GM18870 (cell line): ENCODE results near the gene IRS2.

Source experiments
- ATAC-seq: cut with Tn5 transposase; IDR thresholded peaks from one replicate; pipeline ENCODE4 v1.9.1; 2021; ENCODE audit warnings: moderate library complexity; ENCODE audit not compliant: unreplicated experiment

IRS2 gene

GRCh38 chr13:109780845-109781383, 5.5 kb downstream of the IRS2 start:
- no peak for ATAC-seq

DNA sequence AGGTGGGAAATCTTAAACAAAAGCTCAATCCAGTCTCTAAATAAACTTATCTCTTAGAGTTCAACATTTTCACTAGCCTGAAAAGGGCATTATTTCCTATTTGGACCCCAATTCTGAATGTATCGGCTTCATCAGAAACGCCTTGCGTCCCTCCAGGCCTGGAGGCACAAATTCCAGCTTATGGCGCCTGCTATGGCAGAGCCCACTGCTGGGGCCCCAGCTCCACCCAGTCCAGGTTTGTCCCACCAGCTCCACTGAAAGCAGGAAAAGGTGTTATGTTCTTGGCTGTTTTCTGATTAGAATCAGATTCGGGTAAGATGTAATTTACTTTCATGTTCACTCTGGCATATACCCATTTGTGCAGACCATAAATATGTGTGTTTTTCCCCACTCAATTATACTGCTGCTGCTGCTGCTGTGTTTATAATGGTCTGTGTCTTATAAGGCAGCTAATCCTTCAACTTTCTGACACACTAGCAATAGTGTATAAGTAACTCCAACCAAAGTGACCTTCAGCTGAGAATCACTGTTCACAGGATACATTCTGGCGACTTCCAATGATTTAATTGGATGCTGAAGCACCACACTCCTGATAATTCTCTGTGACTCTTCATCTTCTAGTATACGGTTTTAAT, 6.4 kb downstream of the IRS2 start:
- no peak for ATAC-seq

DNA sequence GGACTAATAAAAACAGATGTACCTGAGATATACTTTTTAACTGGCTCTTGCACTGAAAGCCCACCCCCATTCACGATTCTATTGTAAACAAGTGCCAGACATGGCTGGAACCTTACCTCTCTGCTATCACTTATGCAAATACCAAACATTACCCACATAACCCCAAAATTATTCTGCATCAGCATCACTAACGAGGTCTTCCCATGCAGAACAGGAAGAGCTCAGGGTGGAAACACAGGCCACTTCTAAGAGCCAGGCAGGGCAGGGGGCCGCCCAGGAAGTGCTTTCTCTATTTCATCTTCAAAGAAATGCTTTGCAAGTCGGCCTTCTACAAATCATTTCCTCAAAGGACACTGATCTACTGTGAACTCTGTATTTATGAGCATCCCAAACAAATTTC, 7.3 kb downstream of the IRS2 start:
- no peak for ATAC-seq

DNA sequence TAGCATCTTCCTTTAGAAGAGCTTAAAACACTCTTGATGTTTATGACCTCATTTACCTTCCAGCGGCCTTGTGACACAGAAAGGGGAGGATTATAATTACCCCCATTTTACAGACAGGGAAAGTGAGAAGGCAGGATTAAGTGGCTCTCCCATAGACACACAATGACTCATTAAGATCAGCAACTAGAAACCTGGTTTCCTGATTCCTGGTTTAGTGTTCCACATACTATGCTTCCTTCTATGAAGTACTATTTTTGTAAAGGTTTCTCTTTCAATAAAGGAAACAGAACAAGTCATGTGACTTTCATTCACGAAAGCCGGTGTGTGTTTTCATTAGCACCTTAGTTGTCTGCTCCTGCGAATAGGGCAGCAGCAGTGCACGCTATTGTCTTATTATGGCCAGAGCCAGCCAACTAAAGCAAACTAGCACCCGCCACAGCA, 8.3 kb downstream of the IRS2 start:
- ATAC-seq: peak; percentile 62

DNA sequence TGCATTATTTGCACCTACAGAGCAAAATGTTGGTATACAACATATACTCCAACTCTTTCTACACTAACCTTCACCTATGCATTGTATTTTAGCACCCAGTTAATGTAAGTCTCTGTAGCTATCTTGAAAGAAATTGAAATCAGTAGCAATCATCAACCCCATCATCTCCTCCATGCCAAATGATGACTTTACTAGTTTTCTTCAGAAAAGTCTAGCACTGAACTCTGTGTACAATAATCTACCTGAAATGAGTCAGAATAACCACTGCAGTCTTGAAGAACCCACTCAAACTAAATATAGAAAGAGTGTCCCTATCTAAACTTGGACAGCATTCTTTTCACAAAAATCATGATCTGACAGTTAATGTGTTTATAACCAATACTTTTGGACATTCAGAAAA, 9.8 kb downstream of the IRS2 start:
- peak; percentile 72 for ATAC-seq

GRCh38 chr13:109773786-109774185, 12.6 kb downstream of the IRS2 start:
- ATAC-seq: no peak

GRCh38 chr13:109773276-109773675, 13.1 kb downstream of the IRS2 start:
- ATAC-seq: no peak

DNA sequence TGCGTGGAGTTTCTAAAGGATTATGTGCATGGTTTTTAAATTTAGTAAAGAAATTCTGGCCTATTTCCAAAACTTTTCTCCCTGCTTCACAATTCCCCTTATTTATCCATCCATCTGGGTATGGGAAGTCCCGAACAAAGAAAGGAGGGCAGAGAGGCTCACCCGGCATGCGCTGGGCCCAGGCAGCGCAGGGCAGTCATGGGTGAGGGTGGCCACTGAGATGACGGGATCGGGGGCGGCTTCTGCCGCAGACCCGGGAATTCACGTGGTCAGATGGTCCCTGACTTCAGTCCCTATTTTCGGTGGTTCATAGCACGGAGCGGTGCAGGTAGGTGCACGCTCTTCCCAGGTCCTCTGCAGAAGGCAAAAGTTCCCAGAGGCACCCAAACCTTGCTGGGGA, 14.5 kb downstream of the IRS2 start:
- ATAC-seq: no peak

DNA sequence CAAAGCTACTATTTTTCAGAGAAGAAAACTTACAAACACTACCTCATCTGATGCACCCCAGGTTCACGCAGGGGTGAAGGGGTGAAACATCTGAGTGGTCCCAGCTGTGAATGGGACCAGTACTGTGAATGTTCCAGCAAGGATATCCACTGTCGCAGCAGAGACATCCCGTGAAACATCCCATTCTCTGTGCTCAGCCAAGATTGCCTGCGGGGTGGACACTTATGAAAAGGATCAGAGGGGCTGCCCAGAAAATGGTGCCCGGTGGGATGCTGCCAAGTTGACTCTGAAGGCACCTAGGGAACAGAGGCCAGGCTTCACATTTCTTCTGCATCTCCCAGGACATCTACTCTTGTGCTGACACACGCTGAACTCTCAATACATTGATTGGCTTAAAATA, 15.9 kb downstream of the IRS2 start:
- ATAC-seq: no peak

DNA sequence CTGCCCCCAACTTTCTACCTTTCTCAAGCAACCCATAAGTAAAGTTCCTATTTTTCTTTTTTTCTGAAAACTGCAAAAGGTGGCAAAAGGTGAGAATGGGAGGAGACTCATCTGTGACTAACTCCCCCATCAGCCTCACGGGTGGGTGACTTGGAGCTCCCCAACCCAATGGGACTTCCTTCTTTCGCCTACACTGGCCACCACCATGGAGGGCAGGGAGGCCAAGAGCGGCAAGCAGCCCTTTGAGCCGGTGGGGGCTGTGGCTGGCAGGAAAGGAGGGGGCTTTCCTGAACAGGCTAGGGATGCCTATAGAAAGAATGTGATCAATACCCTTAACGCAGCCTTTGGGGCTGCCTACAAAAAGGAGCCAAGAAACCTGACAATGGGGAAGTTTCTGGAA, 16.5 kb downstream of the IRS2 start:
- ATAC-seq: no peak

GRCh38 chr13:109769275-109769674, 17.1 kb downstream of the IRS2 start:
- no peak for ATAC-seq

DNA sequence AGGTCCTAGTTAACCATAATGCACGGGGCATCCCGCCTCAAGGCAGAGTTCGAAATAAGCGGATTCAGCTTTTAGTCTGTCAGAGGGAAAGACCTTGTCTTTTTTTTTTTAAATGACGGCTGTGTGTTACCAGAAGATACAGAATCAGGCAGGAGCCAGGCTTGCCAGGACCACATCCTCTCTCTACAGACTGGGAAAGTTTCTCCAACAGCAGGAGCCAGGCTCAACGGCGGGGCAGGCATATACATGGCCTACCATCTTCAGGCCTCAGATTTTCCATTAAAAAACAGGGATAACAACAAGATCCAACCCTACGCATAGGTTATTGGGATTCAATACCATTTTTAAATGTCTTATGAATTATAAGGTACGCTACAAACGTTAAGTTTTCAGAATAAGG, 17.8 kb downstream of the IRS2 start:
- ATAC-seq: no peak

DNA sequence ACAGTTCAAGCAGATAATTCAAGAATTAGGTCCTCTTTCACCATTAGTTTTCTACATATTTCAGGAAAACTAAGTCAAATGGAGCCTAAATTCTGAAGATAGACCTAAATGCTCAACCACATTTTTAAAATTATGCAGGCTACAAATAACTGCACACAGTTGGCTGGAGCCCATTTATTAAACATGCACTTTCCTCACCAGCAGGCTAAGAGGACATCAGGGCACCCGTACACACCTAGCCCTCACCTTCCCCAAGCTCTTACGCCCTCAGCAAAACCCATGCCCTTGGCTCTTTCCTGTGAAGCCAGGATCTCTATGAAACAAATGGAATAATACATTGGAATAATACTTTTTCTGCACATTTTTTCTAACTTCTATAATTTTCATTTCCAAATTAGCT, 18.2 kb downstream of the IRS2 start:
- ATAC-seq: no peak

DNA sequence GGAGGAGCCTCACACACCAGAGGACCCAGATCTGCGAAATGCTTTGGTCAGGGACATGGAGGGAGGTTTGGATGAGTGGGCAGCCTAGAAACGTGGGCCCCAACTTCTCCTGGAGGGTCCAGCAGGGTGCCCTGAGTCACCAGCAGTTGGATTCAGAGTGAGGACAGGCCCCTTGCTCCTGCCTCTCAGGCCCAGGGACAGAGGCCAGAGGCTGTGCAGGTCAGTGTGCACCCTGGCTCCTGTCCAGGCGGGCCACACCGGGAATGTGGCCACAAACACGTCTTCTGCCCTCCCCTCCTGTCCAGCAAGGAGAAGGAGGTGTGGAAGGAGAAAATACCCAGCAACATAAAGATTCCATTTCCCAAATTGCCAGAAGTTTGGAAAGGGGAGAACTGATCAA, 19.4 kb downstream of the IRS2 start:
- ATAC-seq: no peak

GRCh38 chr13:109764470-109765291, 21.7 kb downstream of the IRS2 start:
- no peak for ATAC-seq

DNA sequence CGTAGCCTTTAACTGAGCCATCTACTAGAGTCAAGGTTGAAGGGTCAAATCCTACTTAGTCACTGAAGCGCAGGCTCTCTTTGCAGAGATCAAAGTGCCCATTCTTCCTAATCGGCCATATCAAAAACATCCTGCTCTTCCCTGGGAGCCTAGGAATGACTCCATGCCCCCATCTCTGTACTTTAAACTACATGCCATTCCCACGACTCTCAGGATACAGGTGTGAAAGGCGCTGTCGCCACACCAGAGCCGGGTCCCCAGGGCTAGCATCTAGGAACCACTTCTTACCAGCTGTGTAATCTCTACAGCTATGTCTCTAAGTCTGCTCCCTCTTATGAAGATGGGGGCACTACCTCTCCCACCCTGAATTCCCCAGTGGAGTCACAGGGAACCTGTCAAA, 22.3 kb downstream of the IRS2 start:
- ATAC-seq: no peak

GRCh38 chr13:109762791-109763190, 23.6 kb downstream of the IRS2 start:
- no peak for ATAC-seq

DNA sequence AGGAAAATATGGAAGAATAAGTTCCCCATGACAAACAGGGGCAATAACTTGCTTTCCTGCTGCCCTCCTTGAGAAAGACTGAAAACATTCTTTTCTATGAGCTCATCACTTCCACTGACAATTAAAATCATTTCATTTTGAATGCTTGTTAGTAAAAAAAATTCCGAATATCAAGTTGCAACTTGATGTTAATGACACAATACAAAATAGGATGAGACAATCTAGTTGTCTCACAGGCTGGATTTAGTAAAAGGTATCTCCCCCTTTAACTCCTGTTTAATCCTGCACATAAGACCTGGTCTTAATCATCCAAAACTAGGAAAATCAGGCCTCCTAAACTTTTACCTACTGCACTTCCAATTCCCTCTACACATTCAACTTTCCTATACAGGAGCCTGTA, 24.7 kb downstream of the IRS2 start:
- ATAC-seq: no peak

DNA sequence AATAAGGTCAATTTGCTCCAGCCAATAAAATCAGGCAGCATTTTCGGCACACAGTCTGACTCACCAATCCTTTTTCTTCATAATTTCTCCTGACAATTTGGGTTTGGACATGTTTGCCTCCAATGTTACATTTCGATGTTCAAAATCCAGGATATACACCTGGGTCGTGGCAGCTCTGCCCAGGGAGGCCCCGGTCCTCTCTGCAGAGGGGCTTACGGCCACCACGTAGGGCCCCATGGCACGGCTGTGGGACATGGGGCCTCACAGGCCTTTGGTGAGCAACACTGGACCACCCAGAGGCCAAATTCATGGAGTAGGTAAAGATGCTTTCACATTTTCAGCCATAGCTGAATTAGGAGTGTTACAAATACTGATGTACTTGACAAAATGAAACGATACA, 25.4 kb downstream of the IRS2 start:
- no peak for ATAC-seq

- ATAC-seq: no peak
These were observed 26.0 kb downstream of the IRS2 start for GRCh38 chr13:109760402-109760801.

- ATAC-seq: no peak
These were observed 26.8 kb downstream of the IRS2 start for GRCh38 chr13:109759609-109760008.

DNA sequence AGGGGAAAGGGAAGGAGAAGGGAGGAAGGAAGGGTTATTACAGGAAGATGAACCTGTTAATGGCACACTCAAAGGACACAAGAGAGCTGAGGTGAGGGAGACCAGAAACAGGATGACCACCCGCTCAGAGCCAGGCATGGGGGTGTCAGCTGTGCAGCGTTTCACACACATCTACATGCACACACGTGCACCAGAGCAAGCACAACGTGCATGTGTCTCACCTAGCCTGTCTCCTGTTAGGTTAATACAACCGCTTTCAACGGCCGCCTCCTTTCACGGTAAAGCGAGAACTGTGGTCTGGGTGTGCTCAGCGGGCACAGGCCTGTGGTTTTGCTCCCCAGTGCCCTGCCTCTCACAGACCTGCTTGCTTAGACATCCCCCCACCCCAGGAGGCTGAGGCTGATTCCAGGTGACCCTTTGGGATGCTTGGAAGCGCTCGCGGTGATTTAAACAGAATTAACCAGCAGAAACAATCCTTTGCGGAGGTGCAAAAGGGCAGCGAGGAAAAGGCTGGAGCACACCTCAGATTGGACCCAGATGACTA, 27.4 kb downstream of the IRS2 start:
- no peak for ATAC-seq
